C1 segment of cervical spinal cord (tissue), 14 donors: Measurements from ENCODE around the gene CHRND.

Experiments used
- DNase-seq, 14 donors: peaks; one replicate each; lab custom pipeline; 2025; lab: John Stamatoyannopoulos, UW

CHRND gene

DNA sequence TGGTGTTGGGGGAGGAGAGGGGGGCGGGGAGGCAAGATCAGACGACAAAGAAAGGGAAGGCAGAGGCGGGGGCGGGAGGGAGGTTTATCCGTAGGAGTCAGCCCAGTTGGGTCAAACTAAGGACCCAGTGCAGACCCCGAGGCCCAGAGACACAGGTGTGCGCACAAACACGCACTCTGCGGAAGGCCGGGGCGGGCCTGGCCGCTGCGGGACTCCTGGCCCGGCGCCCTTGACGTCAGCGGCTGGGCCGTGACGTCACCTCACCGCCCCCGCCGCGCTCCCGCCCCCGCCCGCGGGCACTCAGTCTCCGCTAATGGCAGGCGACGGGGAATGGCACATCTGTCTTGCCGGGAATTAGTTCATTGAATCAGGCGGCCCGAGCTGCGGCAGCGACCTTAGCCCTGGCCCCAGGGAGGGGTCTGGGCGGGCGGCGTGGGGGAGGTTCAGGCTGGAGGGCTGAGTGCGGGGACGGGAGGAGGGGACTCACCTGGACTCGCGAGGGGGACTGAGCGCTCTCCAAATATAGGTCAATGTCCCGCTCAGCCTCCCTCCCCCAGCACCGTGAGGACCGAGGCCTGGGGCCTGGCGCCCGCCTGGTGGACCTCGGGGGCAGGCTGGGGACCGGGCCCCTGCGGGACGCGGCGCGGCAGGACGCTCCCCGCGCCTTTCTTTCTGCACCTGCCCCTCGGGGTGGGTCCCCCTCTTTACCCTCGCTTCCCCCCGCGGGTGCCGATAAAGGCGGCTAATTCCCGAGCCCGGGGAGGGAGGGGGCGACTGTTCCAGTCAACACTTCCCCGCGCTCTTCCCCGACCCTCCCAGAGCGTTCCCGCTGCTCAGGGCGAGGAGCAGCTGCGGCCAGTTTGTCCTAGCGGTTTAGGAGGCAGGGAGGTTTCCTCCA is 22.8 kb upstream of the CHRND start:
- peak in 8 of 14 donors; percentile 8 to 58 (median 15) for DNase-seq

DNA sequence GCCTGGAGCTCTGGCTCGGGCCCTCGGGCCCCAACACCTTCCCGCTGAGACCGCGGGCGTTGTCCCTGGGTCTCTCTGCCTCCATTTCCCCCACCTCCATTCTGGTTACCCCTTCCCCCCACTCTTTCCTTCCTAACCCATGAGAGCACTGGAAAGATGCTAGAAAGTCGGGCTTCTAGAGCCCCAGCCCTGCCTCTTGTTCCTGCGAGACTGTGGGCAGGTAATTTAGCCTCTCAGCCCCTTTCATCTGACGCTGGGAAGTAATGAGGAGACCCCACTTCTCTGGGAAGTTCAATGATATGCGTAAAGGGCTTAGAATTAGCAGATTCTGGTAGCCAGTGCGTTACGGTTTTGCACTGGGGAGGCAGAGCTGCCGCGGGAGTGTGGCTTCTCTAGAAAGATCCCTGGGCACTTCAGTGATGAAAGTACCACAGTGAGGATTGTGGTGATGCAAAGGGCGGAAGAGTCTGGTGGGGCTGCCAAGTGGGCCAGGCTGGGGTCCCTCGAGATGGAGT is 22.1 kb upstream of the CHRND start:
- DNase-seq: no peak

DNA sequence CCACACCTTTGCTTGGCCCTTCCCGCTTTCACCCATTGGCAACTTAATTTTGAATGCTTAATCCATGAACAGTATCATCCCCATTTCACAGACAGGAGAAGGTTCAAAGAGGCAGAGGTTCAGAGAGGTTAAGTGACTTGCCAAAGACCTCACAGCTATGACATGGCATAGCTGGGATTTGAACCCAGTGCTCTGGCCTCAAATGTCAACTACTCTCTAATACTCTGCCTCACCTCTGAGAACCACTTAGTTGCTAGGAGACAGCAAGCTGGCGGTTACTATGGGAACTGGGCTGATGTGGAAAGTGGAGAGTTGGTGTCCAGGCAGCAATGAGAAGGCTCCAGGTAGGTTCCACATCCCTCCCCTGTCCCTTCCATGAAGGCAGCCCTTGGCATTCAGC is 21.5 kb upstream of the CHRND start:
- peak in 1 of 14 donors; percentile 7 for DNase-seq

DNA sequence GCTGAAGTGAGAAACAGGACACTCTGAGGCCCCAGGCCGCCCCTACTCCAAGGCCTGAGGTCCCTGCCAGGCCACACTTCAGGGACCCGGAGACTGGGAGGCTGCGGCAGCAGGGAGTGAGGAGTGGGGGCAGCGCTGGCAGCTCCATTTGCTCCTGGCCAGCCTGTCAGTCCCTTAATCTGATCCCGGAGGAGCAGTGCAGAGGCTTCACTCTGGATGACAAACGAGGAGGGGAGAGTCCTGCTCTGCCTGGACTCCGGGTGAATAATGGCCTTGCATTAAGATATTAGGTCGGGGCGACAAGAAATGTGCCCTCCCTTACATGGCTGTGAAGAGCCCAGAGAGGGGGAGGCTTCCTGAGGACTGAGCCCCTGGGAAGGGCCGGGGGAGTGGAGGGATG is 20.1 kb upstream of the CHRND start:
- DNase-seq: no peak

DNA sequence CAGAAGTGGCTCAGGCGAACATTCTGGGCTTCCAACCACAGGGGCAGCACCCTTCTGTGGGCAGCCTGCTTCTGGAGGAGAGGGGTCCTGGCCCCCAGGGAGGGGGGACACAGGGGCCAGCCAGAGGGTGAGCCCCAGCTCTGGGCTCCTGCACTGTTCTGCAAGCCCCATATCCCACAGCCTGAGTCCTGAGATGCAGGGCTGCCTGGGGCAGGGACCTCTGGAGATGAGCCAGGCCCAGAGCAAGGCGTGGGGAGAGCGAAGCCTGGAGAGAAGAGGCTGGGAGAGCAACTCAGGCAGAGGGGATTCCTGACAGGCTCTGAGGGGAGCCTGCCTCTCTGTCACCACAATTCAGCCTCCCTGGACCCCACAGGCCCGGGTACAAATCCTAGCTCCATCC is 19.3 kb upstream of the CHRND start:
- no peak for DNase-seq

DNA sequence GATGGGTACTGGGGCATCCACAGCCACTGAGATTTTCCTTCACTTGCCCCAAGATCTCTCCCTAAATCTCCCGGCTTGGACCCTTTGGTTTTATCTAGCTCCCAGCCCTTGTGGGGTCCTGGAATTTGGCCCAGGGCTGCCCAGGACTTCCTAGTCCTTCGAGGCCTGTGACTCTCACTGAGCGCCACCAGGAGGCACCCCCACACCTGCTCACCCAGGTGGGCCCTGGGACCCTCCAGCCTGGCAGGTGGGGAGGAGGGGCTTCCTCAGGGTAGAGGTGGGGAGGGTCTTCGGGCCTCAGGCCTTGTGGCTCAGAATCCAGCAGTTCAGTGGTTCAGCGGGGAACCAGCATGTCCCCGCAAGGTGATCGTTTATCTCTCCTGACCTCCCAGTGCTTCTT is 17.7 kb upstream of the CHRND start:
- DNase-seq: no peak

DNA sequence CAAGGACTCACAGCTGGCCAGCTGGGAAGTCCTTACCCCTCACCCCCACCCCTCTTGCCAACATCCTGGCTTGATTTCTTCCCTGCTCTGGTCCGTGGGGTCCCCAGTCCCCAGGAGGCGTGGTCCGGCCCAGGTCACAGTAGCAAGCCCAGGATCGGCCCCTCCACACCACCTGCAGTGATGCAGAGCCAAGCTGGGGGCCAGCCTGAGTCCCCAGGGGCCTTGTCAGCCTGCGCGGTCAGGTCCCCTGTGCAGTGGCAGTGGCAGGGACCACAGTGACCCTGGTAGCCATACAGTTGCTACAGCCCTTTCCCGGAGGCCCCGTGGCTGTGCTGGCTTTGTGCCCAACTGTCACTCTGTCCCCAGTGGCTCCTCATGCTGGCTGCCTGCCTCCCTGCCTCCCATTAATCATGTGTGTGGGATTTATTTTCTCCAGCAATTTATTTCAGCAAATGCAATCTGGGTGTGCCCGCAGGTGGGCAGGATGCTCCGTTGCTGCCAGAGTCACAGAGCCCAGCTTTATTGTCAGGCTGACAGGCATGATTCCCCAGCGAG is 14.5 kb upstream of the CHRND start:
- peak in 1 of 14 donors; percentile 24 for DNase-seq

DNA sequence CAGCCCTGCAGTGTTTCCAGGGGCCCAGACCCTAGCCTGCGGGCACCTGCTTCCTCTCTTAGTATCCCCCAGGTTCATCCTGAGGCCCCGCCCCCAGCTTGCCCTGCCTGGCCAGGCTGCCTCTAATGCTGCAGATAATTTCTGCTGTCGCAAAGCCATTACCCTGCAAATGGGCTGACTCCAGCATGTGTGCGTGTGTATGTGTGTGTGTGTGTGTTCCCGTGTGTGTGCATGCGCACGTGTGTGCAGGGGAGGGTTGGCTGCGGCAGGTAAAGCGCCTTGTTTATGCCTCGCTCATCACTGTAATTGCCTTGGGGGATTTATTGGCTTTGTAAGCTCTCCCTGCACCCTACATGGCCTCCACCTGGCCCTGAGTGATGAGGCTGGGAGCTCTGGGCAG is 13.4 kb upstream of the CHRND start:
- DNase-seq: no peak

DNA sequence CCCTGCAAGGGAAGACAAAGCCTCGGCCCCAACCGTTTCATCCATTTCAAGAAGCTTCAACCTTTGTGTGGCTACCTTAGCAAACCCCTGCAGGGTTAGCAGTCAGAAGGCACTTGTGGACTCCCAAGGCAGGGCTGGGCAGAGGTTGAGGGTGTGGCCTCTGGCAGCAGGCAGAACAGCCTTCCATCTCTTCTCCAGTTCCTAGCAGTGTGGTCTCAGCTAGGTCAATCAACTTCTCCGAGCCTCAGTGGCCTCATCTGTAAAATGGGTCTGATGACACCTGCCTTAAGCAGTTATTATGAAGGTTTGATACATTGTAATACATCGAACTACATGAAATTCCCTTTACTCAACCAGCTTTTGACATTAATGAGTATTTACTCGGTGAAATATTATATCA is 12.6 kb upstream of the CHRND start:
- DNase-seq: no peak

DNA sequence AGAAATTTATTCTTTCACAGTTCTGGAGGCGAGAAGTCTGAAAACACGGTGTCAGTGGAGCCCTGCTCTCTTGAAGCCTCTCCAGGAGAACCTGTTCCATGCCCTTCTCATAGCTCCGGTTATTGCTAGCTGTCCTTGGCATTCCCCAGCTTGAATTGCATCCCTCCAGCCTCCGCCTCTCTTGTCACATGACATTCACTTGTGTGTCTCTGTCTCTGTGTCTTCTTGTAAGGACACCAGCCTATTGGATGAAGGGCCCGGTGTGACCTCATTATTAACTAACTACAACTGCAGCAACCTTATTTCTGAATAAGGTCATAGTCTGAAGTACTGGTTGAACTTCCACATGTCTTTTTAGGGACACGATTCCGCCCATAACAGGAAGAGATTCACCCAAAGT is 10.3 kb upstream of the CHRND start:
- DNase-seq: no peak

DNA sequence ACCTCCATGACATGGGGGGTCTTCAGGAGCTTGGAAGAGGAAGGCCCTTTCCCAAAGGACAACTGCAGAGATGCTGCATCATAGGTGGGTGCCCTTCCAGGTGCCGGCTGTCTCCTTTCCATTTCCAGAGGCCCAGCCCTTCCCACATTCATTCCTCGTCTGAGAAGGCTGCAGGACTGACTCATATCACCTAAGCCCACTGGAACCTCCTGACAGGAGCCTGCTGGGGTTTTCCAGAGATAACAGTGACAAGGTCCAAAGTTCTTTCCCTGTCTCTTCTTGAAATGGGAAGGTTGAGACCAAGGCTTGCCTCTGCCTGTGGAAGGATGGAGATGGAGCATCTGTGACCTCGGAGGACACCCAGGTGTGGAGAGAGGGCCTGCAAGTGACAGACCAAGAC is 9.4 kb upstream of the CHRND start:
- DNase-seq: no peak

DNA sequence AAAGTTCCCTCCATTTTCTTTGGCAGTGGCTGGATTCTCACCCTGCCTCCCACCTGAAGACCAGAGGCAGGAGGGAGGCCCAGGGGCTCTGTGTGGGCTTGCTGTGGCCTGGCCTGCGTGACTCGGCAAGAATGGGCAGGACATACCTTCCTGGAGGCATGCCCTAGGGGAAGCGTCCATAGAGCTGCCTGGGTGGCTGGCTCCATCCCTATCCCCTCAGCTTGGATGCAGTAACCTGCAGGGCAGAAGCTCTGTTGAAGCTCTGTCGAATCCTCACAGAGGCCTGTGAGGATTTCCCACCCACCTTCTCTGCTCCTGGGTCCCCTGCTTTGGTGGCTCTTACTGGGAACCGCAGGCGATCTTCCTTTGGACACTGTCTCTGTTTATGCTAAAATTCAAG is 7.1 kb upstream of the CHRND start:
- no peak for DNase-seq

DNA sequence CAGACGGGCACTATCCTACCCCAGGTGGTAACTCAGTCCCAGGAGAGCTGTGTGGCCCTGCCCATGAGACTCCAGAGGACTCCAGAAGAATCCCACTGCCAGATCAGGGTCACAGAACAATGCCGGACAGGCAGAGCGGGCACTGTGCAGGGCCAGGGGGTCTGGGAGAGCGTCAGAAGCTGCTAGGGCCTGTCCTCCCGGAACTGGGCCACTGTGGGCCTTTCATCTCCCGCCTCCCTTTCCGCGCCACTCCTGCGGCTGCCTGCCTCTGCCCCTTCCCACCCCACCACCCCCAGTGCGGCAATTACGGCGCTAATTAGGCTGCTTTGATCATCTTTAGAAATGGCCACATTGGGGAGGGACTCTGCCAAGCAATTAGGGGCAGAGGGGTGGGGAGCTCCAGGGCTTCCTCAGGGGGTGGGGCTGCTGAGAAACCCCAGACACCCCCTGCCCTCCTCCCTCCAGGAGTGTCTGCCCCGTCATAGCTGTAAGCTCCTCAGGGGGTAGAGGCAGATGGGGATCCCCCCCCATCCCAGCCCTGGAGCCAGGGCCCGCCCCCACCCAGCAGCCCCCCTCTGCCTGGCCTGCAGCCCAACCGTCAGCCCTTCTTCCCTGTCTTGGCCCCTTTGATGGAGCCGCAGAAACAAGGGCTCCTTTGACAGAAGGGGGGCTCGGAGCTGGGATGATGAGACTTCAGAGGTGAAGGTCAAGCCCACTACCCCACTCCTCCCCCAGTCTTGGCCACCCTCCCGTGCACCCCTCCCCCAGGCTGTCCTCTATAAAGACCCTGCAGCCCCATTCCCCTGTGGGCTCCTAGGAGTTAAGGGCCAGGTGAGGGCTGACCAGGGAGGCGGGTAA is 6.2 kb upstream of the CHRND start, which contains the start of gene PRSS56:
PRSS56 (plus strand) TSS at position 808 of the 858 bp plus-strand sequence. CDS start 211 bp downstream, outside the sequence.
- no peak for DNase-seq

DNA sequence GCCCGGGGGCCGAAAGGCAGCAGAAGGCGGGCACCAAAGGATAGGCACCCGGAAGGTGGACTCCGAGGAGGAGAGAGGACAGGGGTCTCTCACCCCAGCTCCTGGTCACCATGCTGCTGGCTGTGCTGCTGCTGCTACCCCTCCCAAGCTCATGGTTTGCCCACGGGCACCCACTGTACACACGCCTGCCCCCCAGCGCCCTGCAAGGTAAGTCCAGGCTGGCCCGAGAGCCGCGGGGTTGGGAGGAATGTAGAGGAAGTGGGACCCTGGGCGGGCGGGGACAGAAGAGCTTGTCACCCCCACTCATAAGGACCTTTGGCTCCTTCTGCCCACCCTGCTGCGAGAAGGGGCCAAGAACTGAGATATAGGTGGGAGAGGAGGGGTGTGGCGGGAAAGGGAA is 5.5 kb upstream of the CHRND start:
- no peak for DNase-seq

DNA sequence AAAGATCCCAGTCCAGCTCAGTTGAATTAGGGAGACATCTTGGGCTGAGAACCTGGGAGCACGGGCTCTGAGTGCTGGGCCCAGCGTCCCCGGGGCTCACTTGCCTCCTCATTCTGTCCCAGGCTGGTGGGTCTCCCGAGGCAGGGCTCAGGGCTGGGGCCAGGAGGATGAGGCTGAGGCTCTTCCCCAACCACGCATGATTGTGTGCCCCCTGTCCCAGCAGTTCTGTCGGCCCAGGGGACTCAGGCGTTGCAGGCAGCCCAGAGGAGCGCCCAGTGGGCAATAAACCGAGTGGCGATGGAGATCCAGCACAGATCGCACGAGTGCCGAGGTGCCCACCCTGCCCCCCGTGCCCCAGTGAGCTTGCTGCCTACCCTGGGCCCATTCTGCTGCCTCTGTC is 4.9 kb upstream of the CHRND start:
- DNase-seq: no peak

DNA sequence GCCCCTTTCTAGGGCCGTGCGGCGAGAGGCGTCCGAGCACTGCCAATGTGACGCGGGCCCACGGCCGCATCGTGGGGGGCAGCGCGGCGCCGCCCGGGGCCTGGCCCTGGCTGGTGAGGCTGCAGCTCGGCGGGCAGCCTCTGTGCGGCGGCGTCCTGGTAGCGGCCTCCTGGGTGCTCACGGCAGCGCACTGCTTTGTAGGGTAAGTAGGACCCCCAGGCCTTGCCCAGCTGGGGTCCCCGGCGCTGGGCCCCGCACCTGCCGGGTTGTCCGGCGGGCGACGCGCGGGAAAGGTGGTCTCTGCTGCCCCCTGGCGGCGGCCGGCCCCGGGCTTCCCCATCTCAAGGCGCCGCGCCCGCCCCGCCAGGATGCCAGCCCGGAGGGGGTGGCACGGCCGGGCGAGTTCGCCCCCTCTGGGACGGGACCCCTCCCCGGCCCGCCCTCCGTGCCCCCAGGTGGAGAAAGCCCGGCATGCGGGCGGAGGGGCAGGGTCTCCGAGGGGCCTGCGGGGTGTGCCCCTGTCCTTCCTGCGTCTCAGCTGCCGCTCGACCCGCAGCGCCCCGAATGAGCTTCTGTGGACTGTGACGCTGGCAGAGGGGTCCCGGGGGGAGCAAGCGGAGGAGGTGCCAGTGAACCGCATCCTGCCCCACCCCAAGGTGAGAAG is 3.9 kb upstream of the CHRND start:
- peak in 6 of 14 donors; percentile 7 to 65 (median 22) for DNase-seq

DNA sequence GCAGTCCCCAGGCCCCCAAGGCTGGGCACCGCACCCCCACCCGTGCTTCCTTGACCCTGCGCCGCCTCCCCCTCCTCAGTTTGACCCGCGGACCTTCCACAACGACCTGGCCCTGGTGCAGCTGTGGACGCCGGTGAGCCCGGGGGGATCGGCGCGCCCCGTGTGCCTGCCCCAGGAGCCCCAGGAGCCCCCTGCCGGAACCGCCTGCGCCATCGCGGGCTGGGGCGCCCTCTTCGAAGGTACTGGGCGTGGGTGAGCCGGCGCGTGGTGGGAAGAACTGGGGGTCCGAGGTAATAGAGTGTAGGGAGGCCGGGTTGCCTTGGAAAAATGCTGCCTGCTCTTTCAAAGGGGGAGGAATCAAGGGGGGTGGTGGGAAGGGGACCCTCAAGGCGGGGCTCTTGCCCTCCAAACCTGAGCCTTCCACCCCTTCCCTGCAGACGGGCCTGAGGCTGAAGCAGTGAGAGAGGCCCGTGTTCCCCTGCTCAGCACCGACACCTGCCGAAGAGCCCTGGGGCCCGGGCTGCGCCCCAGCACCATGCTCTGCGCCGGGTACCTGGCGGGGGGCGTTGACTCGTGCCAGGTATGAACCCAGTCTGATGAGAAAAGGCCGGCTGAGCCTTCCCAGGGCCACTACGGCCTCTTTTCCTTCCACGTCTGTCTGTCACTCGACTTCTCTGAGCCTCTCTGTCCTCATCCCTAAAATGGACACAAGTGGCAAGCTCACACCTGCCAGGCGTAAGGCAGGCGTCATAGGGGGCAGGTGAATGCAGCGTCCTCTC is 3.1 kb upstream of the CHRND start:
- no peak for DNase-seq

DNA sequence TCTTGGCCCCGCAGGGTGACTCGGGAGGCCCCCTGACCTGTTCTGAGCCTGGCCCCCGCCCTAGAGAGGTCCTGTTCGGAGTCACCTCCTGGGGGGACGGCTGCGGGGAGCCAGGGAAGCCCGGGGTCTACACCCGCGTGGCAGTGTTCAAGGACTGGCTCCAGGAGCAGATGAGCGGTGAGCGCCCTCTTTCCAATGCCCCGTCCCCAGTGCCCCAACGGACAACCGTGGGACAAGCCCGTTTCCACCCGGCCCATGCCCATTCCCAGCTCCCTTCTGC is 2.6 kb upstream of the CHRND start:
- no peak for DNase-seq

DNA sequence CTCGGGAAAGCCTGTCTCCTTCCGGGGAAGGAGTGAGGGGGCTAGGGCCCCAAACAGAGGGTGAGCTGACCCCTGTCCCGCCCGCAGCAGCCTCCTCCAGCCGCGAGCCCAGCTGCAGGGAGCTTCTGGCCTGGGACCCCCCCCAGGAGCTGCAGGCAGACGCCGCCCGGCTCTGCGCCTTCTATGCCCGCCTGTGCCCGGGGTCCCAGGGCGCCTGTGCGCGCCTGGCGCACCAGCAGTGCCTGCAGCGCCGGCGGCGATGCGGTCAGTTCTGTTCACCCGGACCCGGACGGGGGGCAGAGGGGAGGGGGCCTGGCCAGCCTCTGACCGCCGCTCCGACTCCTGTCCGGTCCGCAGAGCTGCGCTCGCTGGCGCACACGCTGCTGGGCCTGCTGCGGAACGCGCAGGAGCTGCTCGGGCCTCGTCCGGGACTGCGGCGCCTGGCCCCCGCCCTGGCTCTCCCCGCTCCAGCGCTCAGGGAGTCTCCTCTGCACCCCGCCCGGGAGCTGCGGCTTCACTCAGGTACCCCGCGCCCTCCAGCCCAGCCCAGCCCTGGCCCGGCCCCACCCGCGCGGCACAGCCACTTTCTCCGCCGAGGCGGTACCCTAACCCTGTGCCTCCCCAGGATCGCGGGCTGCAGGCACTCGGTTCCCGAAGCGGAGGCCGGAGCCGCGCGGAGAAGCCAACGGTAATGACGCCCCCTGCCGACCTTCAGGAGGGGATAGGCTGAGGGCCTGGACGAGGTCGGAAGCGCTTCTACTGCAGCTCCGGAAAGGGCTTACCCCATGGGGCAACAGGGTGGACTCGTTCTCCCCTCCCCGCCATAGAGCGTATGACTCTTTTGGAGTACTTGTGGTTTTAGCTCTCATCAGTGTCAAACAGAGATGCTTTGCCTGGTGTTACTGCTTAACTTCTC is 2.0 kb upstream of the CHRND start:
- peak in 1 of 14 donors; percentile 36 for DNase-seq

DNA sequence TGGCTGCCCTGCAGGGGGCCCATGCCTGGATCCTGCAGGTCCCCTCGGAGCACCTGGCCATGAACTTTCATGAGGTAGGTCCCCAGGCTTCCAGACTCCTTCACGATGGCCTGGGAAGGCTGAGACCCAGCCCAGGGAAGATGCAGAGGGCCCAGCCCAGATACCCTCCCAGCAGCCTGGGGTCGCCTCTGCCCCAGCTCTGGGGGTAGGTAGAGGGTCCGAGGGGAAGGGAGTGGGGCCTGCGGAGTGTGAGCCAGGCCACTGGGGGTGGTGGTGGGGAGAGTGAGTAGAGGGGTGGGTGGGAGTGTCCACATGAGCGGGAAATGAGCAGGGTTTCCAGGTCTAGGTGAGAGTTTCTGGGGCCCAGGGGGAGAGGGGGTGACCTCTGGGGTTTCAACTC is 1.2 kb upstream of the CHRND start:
- no peak for DNase-seq
